ENCODE measurements around the gene PKD1L1.

PKD1L1 gene

DNA sequence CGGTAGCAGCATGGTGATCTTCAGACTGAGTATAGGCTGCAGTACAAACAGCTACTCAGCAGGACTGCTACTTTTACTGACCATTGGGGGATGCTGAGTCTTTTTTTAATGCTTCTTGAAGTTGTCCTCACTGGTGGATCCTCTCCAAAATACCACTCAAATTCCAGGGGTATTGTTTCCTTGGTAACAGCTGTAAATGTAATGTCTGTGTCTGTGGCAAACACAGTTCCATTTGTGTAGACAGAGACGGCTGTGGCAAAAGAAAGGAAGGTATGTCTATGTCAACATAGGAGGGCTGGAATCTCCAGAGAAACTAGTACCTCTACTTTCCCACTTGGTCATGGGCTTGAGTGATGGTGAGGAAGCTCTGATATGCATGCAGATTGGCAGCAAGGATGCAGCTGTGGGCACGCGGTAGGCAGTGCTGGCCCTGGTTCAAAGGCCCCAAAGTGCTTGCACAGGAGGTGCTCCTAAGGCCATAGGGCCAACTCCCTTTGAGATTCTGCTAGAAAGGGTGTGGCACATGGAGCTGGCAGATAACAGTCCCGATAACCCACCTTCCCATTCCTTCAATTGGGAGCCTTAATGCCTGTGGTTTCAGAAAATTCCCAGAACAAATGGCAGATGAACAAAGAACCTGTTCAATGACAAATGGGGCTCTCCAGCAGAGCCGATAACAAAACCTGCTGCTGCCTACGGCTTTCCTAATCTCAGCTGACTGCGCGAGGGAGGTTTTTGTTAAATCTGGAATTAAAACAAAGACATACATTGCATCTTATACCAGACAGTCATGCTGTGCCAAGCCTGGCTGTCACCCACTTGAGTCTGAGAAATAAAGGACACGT is 43.0 kb downstream of the PKD1L1 start:
- DNase-seq (ENCODE audit: low spot score) = no peak

DNA sequence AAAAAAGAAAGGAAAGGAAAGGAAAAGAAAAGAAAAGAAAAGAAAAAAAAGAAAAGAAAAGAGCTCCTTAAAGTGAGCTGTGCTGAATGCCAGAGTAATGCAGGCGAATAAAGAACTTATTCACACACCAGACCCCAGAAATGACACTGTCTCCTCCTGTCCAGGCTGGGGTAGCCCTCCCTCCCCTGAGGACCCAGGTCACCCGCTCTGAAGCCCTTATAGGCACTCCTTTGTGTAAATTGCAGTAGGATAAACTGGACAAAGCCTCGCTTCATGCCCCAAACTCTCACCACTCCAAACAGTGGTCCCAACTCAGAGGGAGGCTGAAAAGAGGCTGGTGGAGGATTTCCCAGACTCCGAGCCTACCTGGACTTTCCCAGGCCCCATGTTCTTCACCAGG is 46.3 kb downstream of the PKD1L1 start:
- DNase-seq (ENCODE audit: low spot score) = no peak

DNA sequence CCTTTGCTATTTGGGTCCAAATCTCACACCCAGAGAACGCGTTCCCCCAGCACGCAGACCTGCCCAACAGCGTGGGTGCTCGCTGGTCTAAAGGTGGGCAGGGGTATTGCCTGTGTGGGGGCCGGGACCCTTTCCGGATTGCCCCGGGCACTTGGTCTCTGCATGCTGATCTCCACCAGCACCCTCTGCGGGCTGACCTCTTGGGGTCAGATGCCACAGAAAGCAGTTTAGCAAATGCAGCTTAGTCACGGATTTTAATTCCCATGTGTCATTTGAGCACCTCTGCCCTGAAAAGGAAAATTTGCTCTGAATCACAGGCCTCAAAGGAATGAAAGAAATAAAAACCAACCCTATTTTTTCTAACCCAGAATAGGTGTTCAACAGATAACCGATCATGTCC is 46.7 kb downstream of the PKD1L1 start:
- DNase-seq (ENCODE audit: low spot score) = no peak

DNA sequence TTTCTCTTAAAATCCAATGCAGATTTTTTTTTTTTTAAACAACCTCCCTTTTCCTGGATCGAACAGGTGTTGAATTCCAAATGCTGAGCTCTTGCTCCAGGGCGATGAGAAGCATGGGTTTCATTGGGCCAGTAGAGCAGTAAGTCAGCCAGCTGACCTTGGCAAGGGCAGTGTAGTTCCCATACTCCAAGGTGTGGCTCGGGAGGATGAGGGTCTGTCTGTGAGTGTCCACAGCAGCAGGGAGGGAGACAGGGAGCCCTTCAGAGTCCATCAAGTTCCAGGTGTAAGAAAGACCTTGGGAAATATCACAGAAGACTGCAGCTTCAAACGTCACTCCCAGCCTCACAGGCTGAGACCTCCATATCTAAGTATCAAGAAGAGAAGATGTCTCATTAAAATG is 50.4 kb downstream of the PKD1L1 start:
- no peak for DNase-seq (ENCODE audit: low spot score)

DNA sequence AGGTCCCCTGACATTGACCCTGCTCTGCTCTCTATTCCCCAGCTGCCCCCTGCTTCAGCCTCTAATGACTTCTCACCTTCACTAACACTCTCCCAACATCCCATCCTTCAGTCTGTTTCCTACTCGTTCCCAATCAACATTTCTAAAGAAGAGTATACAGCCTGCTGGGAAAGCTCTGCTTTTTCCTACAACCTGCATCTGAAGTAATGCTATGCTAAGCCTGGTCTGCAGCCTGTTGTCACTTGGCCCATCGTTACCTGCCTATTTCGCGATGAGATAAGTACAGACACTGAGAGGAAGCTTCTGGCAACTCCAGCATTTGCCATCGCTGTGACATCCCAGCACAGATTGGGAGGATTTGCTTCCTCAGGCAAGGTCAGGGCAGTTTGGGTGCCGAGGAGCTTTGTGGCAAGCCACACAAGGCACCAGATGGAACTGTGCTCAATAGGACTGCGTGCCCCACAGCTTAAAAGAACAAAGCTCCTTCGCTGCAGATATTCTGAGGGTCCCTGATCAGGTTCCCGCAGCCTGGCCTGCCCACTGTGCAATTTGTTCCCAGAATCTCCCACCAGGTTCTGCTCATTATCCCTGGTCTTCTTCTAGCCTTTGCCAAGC is 51.4 kb downstream of the PKD1L1 start:
- peak; percentile 8 for DNase-seq (ENCODE audit: low spot score)

DNA sequence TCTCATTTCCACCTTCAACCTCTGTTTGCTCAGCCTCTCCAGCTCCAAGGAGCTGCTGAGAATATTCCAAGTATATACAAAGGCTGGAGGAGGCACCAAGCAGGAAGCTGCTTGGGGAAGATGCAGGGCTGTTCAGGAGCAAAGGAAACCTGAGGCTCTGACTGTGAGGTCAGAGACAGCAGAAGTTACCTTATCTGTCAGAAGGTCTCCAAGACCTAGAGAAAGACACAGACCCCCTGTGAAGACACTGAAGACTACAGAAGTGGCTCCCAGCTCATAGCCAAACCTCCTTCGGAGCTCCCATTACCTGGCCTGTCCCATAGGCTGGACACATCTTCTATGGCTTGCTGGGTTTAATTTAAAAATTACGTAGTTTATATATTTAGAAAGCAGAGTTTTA is 53.2 kb downstream of the PKD1L1 start:
- DNase-seq (ENCODE audit: low spot score) = no peak

DNA sequence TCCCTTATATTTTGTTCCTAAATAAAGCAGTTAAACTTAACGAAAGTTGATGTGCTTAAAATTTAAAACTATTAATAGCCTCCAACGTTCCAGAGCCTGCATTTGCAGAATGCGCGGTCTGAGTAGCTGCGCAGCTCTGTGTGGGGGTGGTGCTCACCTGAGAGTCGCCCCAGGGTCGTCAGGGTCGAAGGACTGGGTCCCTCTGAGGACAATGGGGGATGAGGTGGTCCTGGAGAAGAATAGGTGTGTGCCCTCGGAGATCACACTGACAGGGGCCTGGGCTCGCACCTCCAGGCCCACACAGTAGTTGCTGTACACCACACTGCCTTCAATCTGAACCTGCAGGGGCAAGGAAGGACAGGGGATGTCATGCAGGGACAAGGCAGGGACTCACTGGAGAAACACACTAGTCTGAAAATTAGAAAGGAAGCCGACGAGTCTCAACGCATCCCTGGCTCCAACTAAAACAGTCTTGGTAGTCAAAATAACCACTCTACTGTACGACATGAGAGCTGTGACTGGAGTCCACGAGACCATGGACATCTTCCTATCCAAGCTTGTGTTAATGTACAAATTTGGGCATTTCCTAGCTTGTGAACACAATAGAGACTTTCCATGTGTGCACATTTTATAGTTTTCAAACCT is 54.4 kb downstream of the PKD1L1 start:
- DNase-seq (ENCODE audit: low spot score) = no peak

DNA sequence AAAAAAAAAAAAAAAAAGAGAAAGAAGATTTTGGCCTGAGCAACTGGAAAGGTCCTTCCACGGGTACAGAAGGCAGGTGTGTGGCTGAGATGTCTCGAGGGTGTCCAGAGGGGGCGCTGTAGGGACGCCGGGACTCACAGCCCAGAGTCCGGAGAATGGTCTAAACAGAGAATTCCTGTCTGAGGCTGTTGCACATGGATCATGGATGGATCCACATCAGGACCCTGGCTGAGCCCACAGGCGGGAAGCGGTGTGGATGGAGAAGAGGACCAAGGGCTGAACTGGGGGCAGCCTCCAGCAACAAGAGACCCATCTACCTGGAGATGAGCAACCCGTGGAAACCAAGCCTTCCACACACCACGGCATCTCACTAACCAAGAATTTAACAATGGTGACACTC is 55.0 kb downstream of the PKD1L1 start:
- peak; percentile 20 for DNase-seq (ENCODE audit: low spot score)

DNA sequence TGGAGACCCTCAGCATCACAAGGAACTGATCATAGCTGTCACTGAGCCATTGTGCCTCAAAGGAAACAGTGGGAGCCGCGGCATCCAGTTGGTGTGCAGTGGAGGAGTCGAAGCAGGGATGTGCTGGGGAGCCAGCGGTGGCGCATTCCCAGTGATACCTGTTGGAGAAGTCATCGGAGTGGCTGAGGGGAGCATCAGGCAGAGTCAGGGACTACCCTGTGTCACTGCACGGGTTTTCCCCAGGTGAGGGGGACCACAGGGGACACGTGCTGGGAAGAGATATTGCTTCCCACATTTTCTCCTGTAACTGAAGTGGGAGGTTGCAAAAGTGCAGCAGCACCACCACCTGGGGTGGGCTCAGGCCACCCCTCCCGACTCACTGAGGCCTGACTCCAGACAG is 57.7 kb downstream of the PKD1L1 start:
- no peak for DNase-seq (ENCODE audit: low spot score)

DNA sequence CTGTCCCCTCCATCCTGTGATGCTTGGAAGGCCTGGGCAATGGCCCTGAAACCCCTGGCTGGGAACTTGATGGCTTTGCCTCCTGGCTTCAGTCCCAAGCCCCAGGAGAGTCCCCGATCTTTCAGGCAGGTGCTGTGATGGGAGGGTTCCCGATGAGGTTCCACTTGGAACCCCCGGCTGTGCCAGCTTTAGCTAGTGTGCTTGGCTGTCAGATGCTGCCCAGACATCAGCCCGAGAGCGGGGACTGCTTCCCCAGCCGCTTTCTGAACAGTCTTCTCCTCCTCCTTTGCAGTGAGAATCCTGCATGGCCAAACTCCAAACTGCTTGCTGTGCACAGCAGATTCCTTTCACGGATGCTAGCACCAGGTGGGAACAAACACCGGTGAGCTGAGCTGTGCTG is 58.1 kb downstream of the PKD1L1 start:
- no peak for DNase-seq (ENCODE audit: low spot score)

DNA sequence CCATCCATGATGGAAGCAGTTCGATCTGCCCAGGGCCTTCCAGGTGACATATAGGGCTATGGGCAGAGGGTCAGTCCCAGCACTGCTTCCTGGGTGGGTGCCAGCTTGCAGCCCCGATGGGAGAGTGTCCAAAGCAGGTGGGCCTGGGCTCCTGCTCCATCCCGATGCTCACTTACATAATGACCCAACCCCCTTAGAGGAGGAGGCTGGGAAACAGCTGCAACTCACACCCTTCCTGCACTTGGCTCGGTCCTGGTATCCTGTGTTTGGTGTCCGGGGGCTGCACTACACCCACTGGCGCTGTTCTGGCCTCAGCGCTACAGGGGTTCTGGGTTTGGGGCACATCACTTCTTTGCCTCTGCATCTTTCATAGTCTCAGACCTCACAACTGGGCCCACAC is 58.5 kb downstream of the PKD1L1 start:
- DNase-seq (ENCODE audit: low spot score) = no peak

DNA sequence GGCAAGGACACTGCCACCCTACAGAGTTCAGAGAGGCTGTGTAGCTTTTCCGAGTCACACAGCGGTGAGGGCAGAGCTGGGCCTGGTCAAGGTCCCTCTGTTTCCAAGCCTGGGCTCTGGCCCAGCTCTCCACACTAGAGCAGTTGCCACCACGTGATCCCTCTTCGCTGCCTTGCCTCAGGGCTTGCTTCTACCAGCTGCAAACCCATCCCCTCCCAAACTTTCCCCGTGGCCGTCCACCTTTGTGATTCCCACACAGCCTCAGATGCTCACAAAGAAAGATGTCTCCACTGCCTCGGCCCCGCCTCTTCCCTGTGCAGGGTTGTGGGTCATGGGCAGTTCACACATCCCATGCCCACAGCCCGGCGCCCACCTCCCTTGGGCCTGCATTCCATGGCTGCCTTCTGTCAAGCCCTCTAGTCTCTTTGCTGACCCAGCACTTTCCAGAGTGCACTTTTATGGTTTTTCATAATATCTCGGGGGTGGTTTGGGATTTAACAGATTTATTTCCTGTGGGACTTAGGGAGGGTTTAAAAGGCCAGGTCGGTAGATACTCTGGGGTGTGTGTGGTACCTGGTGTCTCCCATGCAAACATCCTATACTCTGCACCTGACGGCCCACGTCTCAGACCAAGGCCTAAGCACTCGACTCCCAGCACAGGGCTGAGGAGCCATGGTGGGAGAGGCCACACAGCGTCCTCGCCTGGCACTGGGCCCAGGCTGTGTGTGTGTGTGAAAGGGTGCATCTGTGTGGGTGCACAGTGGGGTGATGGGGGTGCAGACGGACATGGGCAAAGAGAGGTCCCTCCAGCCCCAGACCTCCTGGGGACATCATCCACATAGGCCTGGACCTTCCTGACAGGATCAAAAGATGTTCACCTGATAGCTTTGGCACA is 59.6 kb downstream of the PKD1L1 start:
- no peak for DNase-seq (ENCODE audit: low spot score)

DNA sequence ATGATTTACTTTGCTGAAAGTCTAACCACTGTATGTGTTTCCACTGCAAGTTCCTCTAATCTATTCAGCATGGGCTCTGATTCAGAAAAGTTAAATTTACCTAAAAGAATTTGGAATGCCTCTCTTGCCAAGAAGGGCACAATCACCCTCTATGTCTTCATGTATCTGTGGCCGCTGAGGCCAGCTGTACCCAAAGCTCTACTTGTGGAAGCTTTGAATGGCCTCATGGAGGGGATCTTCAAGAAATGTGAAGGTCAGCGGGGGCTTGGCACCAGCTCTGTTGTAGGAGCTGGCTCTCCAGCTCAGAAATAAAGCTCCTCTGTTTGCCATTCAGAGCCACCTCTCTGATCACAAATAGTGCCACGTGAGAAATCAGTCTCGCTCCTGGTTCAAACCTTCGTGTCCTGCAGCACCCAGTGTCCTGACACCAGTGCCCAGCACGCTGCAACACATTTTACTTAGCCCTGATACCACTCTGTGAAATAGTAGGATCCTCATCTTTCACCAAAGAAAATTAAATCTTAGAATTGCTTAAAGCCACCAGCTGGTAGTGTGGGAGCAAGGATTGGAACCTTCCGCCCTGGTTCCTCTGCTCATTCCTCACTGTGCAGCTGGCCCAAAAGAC is 61.1 kb downstream of the PKD1L1 start:
- DNase-seq (ENCODE audit: low spot score) = no peak

DNA sequence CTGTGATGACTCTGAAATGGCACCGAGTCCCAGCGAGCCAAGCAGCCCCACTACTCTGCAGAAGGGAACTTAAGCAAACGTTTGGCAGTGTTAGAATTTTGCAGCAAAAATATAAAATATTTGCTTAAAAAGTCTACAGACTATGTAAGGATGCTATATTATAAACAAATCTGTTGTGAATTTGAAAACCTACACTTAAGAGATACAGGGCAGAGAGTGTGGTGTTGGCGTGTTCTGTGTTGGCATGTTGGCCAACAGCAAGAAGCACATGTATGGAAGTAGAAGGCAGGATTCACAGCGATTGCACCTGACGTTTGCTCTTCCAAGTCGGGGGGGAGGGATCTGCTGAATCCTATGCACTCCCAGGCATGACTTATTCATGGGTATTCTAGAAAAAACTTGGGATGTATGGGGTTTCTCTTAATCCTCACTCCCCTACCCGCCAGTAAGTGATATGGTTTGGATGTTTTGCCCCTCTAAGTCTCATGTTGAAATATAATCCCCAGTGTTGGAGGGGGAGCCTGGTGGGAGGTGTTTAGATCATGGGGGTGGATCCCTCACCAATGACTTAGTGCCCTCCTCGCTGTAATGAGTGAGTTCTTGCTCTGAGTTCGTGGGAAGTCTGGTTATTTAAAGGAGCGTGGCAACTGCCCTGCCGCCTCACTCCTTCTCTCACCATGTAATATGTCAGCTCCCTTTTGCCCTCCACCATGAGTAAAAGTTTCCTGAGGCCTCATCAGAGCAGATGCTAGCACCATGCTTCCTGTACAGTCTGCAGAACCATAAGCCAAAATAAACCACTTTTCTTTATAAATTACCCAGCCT is 62.1 kb downstream of the PKD1L1 start:
- no peak for DNase-seq (ENCODE audit: low spot score)

DNA sequence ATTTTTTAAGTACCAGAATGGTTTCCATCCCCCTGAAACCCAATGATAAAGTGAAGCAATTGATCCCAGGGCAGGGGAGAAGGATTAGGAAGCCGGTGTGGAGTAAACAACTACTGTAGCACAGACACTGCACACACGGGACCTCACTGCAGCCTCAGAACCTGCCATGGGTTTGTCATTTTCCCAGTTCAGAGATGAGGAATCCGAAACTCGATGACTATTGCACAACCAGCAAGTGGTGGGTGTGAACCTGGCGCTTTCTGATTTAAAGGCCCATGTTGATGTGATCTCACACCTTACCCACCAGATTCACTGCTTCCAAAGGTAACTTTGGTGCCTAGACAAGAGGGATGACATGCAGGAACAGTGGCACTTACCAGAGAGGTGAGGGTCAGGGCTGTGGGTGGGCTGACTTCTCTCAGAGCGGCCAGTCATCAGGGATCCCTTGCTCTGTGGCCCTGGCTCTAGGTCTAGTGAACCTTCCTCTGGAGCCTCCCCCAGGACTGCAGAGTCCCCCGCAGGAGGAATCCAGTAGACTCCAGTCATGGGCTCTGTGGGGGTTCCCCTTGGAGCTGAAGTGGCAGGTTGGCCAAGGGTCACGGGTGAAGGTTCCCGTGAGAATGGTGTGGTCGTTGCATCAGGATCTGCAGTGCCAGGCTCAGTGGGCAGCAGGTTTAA is 62.8 kb downstream of the PKD1L1 start:
- no peak for DNase-seq (ENCODE audit: low spot score)

DNA sequence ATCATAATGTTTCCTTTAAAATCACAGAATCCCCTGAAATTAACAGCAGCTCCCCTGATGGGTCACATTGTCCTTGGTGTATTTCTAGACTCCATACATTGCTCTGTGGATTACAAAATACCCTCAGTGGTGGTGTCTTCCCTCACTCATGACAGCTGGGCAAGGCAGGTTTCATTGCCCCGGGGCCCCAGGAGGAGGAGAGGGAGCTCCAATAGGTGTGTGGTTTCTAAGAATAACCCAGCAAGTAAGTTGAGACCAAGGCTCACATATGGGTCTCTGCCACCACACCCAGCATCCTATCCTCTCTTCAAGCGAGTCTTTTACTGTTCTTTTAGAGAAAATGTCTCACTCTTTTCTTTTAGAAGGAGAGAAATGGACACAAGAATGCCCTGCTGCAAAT is 63.6 kb downstream of the PKD1L1 start:
- DNase-seq (ENCODE audit: low spot score) = no peak

DNA sequence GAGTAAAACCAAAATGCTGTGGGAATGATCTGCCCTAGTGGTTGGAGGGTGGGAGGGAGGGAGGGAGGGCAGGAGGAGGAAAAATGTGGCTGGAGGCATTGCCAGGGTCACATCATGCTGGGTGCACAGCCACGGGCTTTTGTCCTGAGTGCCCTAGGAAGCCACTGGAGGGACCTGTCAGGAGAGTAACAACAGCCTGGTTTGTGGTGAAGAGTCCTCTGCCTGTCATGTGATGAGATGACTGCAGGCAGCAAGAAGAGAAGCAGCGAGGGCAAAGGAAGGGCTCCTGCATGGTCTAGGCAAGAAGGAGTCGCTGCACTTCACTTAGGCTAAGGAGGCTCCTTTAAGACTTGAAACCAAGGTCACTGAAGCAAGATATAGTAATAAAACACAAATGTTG is 65.6 kb downstream of the PKD1L1 start:
- no peak for DNase-seq (ENCODE audit: low spot score)

DNA sequence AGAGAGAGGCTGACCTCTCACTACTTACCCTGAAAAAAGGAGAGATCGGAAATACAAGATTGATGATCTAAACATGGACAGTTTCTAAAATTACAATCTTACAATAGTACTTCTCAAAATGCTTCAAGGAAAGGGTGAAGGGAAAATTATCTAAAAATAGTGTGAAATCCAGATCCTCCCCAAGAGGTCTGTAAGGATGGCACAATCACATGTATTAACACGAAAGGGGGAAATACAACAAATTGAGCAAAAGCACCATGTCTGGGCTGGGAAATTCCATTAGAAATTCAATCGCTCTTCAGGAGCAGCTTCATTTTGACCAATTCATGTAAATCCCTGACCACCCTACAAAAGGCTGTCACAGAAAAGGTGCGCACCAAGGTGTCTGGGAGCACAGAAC is 67.0 kb downstream of the PKD1L1 start:
- no peak for DNase-seq (ENCODE audit: low spot score)

DNA sequence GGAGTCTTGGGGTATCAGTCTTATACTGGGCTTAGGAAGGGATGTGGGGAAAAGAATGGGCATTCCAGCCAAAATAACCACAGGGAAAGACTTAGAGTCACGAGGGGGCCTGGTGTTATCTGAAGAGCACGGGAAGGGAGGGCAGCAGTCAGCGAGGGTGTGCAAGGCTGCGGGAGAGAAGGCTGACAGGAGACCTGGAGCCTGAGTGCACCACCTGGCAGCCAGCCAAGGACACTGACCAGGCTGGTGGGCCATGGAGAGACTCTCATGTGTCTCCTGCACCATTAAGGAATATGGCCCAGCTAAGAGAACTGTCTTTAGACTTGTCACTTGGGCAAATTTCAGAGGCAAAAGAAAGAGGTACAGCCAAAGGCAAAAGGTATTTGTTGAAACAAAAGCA is 69.6 kb downstream of the PKD1L1 start:
- no peak for DNase-seq (ENCODE audit: low spot score)

DNA sequence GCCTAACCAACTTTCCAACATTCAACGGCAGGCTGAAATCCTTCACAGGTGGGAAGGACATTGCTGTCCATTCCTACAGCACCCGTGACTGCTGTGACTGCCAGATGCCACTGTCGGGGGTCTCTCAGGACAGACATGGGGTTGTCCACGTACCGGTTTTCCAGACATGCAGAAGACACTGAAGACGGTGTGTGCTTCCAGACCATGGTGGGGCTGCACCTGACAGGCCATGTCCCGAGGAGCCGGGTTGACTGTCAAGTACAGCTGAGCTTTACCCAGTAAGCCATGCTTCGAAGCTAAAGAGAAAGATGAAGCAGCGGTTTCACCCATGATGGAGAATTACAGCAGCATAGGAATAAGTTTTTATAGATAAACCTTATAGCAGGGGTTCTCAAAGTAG is 70.9 kb downstream of the PKD1L1 start:
- DNase-seq (ENCODE audit: low spot score) = no peak

All from cerebellar cortex (tissue), 1 donor.